Left lung (tissue), 10 donors: ENCODE data around the gene LAMC1. TPM values are rescaled to one million over a fixed set of nuclear protein-coding genes. Genes with fewer than 3 reads are reported as not detected.

Experiments
- ATAC-seq: fragments of 200-7000 bp; cut with Tn5 transposase; one replicate; pipeline ENCODE4 v1.9.1; 2020; ENCODE audit warnings: moderate library complexity
- DNase-seq, 4 donors: peaks; one replicate each; pipeline ENCODE4 v3.0.0-alpha.2; 2013 to 2020
- H3K27ac ChIP-seq, 2 donors: fragments of 200-600 bp; sonication (generic) in 1 of 2; one replicate each; pipeline versions ENCODE4 v1.5.0 to v1.8.0; 2020 to 2021
- H3K27me3 ChIP-seq, 2 donors: fragments of 200-600 bp; sonication (generic) in 1 of 2; one replicate each; pipeline versions ENCODE4 v1.5.0 to v1.8.0; 2020 to 2021
- H3K36me3 ChIP-seq, 2 donors: fragments of 200-600 bp; sonication (generic) in 1 of 2; one replicate each; pipeline versions ENCODE4 v1.5.0 to v1.8.0; 2020 to 2021
- H3K4me1 ChIP-seq, 2 donors: fragments of 200-600 bp; one replicate each; pipeline ENCODE4 v1.8.0; 2021
- H3K4me3 ChIP-seq, 2 donors: fragments of 200-600 bp; sonication (generic) in 1 of 2; one replicate each; pipeline versions ENCODE4 v1.5.0 to v1.8.0; 2020 to 2021; ENCODE audit warnings: mild to moderate bottlenecking in 1 of 2
- H3K9me3 ChIP-seq, 2 donors: fragments of 200-600 bp; sonication (generic) in 1 of 2; one replicate each; pipeline versions ENCODE4 v1.5.0 to v1.8.0; 2020 to 2021
- intact Hi-C, 2 donors: fragments of 100-400 bp; cut with DNase I; formaldehyde crosslinking; loops; one replicate each; pipeline versions ENCODE4 v1.11.2 to v1.14.2; 2022
- polyA plus RNA-seq, 6 donors: library from polyadenylated mRNA; unstranded; fragments of 120-200 nt; gene quantifications; one replicate each; pipeline ENCODE4 v1.2.1, GENCODE V29; 2013; ENCODE audit not compliant: insufficient read length in 6 of 6
- total RNA-seq, 2 donors: library from RNA; stranded (reverse); fragmentation: NEBNext Ultra II Directional; extraction: Animal tissue kit (Norgen Biotek cat#: 25700); gene quantifications; one replicate each; pipeline ENCODE4 v1.2.1, GENCODE V29; 2021
- TF ChIP-seq, protein P1 (sequence below), 2 donors: fragments of 200-600 bp; sonication (generic) in 1 of 2; IDR thresholded peaks; one replicate each; pipeline versions ENCODE4 v1.5.0 to v1.8.0; 2021; ENCODE audit warnings: antibody characterized with exemption in 2 of 2
- donor health status: DM: no; HTN: yes; CAD: no.
- donor health status: DM: no; HTN: no; CAD: no.

Gene LAMC1
- total and polyA plus RNA-seq, 8 donors, result 144 to 357 (median 321) TPM

GRCh38 chr1:183079712-183080388 lies 56.6 kb downstream of the LAMC1 start:
- H3K27me3 ChIP-seq, result no peaks in the 10 kb centered on the region
- ATAC-seq (no peak), DNase-seq (no peak)
- intact Hi-C loops, result no loop called here
- no peaks in the 10 kb centered on the region for H3K36me3 ChIP-seq
- H3K4me1 ChIP-seq, result peaks cover 10 to 12% of the 10 kb centered on the region in 2 donors
- no peaks in the 10 kb centered on the region for H3K9me3 ChIP-seq
- H3K4me3 ChIP-seq, result no peak overlapping the region
- TF ChIP-seq, protein P1, sequence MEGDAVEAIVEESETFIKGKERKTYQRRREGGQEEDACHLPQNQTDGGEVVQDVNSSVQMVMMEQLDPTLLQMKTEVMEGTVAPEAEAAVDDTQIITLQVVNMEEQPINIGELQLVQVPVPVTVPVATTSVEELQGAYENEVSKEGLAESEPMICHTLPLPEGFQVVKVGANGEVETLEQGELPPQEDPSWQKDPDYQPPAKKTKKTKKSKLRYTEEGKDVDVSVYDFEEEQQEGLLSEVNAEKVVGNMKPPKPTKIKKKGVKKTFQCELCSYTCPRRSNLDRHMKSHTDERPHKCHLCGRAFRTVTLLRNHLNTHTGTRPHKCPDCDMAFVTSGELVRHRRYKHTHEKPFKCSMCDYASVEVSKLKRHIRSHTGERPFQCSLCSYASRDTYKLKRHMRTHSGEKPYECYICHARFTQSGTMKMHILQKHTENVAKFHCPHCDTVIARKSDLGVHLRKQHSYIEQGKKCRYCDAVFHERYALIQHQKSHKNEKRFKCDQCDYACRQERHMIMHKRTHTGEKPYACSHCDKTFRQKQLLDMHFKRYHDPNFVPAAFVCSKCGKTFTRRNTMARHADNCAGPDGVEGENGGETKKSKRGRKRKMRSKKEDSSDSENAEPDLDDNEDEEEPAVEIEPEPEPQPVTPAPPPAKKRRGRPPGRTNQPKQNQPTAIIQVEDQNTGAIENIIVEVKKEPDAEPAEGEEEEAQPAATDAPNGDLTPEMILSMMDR (IDR thresholded peaks at IDR 0.05), result no peak
- H3K27ac ChIP-seq, result no peak overlapping the region

DNA sequence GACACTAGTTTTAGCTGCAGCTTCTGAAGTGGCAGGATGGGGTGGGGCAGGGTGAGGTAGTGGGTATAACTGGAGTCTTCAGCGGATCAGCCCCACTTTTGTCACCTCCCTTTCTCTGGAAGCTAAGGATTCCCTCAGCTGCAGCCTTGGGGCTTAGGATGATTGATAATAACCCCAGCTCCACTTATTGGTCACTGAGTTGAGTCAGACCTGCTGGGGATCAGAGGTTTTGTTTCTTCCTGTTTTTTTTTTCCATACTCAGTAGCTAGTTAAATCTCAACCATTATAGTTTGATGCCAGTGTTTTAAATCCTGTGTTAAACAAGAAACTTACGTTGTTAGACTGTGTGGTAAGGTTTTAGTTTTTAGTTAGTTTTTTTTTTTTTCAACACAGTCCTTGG lies 57.2 kb downstream of the LAMC1 start:
- H3K9me3 ChIP-seq, result no peaks in the 10 kb centered on the region

DNA sequence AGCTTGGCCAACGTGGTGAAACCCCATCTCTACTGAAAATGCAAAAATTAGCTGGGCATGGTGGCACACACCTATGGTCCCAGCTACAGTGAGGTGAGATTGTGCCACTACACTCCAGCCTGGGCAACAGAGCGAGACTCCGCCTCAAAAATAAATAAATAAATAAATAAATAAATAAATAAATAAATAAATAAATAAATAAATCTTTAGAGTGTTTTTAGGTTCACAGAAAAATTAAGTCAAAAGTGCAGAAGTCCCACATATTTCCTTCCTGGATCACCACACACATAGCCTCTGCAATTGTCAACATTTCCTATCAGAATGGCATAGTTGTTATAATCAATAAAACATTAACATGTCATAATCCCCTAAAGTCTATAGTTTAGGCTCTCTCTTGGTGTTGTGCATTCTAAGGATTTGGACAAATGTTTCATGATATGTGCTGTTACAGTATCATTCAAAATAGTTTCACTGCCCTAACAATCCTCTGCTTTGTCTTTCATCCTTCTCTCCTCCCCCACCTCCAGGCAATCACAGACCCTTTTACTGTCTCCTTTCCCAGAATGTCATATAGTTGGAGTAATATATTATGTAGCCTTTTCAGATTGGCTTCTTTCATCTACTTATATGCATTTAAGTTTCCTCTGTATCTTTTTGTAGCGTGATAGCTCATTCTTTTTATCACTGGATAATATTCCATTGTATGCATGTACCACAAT lies 58.3 kb downstream of the LAMC1 start:
- no peak overlapping the region for H3K4me3 ChIP-seq
- ATAC-seq (no peak), DNase-seq (no peak)
- H3K9me3 ChIP-seq, result no peaks in the 10 kb centered on the region
- H3K36me3 ChIP-seq, result no peaks in the 10 kb centered on the region
- TF ChIP-seq, protein P1 (IDR thresholded peaks at IDR 0.05), result no peak
- H3K27ac ChIP-seq, result no peak overlapping the region
- peaks cover 0 to 5% of the 10 kb centered on the region in 2 donors for H3K4me1 ChIP-seq
- intact Hi-C loops, result no loop called here
- H3K27me3 ChIP-seq, result no peaks in the 10 kb centered on the region

More for the DNA sequence above, 57.2 kb downstream of the LAMC1 start:
- TF ChIP-seq, protein P1 (IDR thresholded peaks at IDR 0.05), result no peak
- H3K4me1 ChIP-seq, result peaks cover 8% of the 10 kb centered on the region in 2 donors
- H3K27ac ChIP-seq, result no peak overlapping the region
- intact Hi-C loops, result no loop called here
- ATAC-seq (peak; percentile 9), DNase-seq (no peak)
- no peaks in the 10 kb centered on the region for H3K36me3 ChIP-seq
- no peaks in the 10 kb centered on the region for H3K27me3 ChIP-seq
- no peak overlapping the region for H3K4me3 ChIP-seq

DNA sequence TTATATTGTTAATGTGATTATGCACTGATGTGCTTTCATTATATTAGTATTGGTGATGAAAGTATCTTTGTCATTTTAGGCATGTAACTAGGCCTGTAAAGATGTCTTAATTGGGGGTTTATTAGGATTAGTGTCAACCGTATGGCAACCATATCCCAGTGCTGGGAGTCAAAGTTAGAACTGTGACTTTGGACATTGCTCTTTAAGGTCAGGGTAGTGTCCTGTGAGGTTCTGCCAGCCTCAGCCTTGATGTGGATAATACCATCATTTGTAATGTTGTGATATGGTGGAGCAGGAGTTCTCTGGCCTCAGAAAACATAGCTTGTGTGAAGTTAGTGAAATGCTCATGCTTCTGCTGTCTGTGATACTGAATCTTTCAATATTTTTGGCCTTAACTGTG lies 59.4 kb downstream of the LAMC1 start:
- TF ChIP-seq, protein P1 (IDR thresholded peaks at IDR 0.05), result no peak
- H3K36me3 ChIP-seq, result no peaks in the 10 kb centered on the region
- H3K4me1 ChIP-seq, result peaks cover 0 to 5% of the 10 kb centered on the region in 2 donors
- intact Hi-C loops, result no loop called here
- no peaks in the 10 kb centered on the region for H3K27me3 ChIP-seq
- H3K27ac ChIP-seq, result no peak overlapping the region
- no peaks in the 10 kb centered on the region for H3K9me3 ChIP-seq
- no peak overlapping the region for H3K4me3 ChIP-seq
- ATAC-seq (no peak), DNase-seq (no peak)

GRCh38 chr1:183087001-183087400 lies 63.8 kb downstream of the LAMC1 start:
- TF ChIP-seq, protein P1 (IDR thresholded peaks at IDR 0.05), result no peak
- no peak for ATAC-seq
- Histone ChIP-seq H3K36me3 (no peaks in the 10 kb centered on the region), H3K9me3 (no peaks in the 10 kb centered on the region), H3K4me1 (peaks cover 16 to 21% of the 10 kb centered on the region in 2 donors), H3K4me3 (no peak overlapping the region), H3K27ac (no peak overlapping the region), H3K27me3 (no peaks in the 10 kb centered on the region)
- intact Hi-C loops, result no loop called here
- DNase-seq, result no peak
